DND-41 (cell line): Measurements from ENCODE around the gene PLEK2.

Experiments used
- ATAC-seq: fragments of 200-7000 bp; cut with Tn5 transposase; 3 replicates; pipeline ENCODE4 v1.9.1; 2021; ENCODE audit warnings: low read depth; ENCODE audit not compliant: insufficient read depth
- DNase-seq: peaks from one replicate; pipeline ENCODE4 v3.0.0-alpha.2; 2020
- H2AFZ ChIP-seq: 2 replicates; pipeline ENCODE4 v1.6.0; 2012; ENCODE audit warnings: low read depth, low read length
- H3K27ac ChIP-seq: 2 replicates; pipeline ENCODE4 v1.5.1; 2012; ENCODE audit warnings: low read length, inconsistent platforms
- H3K27me3 ChIP-seq: fragments of 200-600 bp; sonication (generic); 2 replicates; pipeline ENCODE4 v1.6.0; 2012; ENCODE audit warnings: low read length, mild to moderate bottlenecking, inconsistent platforms; ENCODE audit not compliant: insufficient read depth, poor library complexity
- H3K36me3 ChIP-seq: 2 replicates; pipeline ENCODE4 v1.5.1; 2012; ENCODE audit warnings: low read length, inconsistent platforms; ENCODE audit not compliant: insufficient read depth
- H3K4me1 ChIP-seq: 2 replicates; pipeline ENCODE4 v1.5.1; 2012; ENCODE audit warnings: mild to moderate bottlenecking, low read length; ENCODE audit not compliant: insufficient read depth
- H3K4me2 ChIP-seq: 2 replicates; pipeline ENCODE4 v1.6.0; 2012; ENCODE audit warnings: mild to moderate bottlenecking, moderate library complexity, low read length, inconsistent platforms; ENCODE audit not compliant: insufficient read depth
- H3K4me3 ChIP-seq, 2 experiments: fragments of 200-600 bp in 1 of 2; shearing (Covaris generic) in 1 of 2; 2 replicates each; pipeline ENCODE4 v1.5.1; 2012 to 2016; ENCODE audit warnings: inconsistent platforms in 2 of 2, low read length in 2 of 2, mild to moderate bottlenecking in 2 of 2, low read depth in 1 of 2, moderate library complexity in 1 of 2
- H3K79me2 ChIP-seq: 2 replicates; pipeline ENCODE4 v1.6.0; 2012; ENCODE audit warnings: low read length, inconsistent platforms; ENCODE audit not compliant: insufficient read depth
- H3K9ac ChIP-seq: 2 replicates; pipeline ENCODE4 v1.6.0; 2012; ENCODE audit warnings: low read depth, mild to moderate bottlenecking, inconsistent platforms, low read length, moderate library complexity
- H3K9me3 ChIP-seq: 2 replicates; pipeline ENCODE4 v1.5.1; 2012; ENCODE audit warnings: low read length, moderate library complexity, mild to moderate bottlenecking, inconsistent platforms; ENCODE audit not compliant: insufficient read depth, severe bottlenecking
- H4K20me1 ChIP-seq: 2 replicates; pipeline ENCODE4 v1.6.0; 2012; ENCODE audit warnings: low read length; ENCODE audit not compliant: insufficient read depth
- EZH2 ChIP-seq: IDR thresholded peaks from 3 replicates; pipeline ENCODE4 v1.6.1; 2012; ENCODE audit warnings: borderline replicate concordance, low read depth, mild to moderate bottlenecking, moderate library complexity, low read length, inconsistent platforms; ENCODE audit not compliant: severe bottlenecking
- TF ChIP-seq, protein P1 (sequence below): IDR thresholded peaks from 2 replicates; pipeline ENCODE4 v1.5.1; 2012; ENCODE audit warnings: borderline replicate concordance, low read length, moderate library complexity, mild to moderate bottlenecking; ENCODE audit not compliant: poor library complexity, severe bottlenecking; ENCODE audit errors: extremely low read depth

Gene PLEK2

DNA sequence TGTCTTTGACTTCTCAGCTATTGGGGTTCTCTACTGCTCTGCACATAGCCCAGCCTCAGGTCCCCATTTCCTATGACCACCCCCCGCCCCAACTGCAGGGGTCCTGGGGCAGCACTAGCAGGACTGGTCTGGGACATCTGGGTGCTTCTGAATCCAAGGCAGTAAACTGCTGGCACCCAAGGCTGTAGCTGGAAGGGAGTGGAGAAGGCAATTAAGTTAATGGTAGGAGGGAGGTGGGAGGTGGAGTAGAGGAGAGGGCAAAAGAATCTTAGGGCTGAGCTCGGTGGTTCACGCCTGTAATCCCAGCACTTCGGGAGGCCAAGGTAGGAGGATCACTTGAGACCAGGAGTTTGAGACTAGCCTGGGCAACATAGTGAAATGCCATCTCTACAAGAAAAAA, 11.5 kb downstream of the PLEK2 start:
- no peaks in the 10 kb centered on the region for H3K9me3 ChIP-seq
- DNase-seq: no peak
- no peaks in the 10 kb centered on the region for H3K27me3 ChIP-seq
- TF ChIP-seq EZH2: no peak
- TF ChIP-seq, protein P1, sequence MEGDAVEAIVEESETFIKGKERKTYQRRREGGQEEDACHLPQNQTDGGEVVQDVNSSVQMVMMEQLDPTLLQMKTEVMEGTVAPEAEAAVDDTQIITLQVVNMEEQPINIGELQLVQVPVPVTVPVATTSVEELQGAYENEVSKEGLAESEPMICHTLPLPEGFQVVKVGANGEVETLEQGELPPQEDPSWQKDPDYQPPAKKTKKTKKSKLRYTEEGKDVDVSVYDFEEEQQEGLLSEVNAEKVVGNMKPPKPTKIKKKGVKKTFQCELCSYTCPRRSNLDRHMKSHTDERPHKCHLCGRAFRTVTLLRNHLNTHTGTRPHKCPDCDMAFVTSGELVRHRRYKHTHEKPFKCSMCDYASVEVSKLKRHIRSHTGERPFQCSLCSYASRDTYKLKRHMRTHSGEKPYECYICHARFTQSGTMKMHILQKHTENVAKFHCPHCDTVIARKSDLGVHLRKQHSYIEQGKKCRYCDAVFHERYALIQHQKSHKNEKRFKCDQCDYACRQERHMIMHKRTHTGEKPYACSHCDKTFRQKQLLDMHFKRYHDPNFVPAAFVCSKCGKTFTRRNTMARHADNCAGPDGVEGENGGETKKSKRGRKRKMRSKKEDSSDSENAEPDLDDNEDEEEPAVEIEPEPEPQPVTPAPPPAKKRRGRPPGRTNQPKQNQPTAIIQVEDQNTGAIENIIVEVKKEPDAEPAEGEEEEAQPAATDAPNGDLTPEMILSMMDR: no peak
- no peaks in the 10 kb centered on the region for H4K20me1 ChIP-seq
- no peak overlapping the region for H3K9ac ChIP-seq
- H3K4me1 ChIP-seq: no peaks in the 10 kb centered on the region
- no peaks in the 10 kb centered on the region for H3K36me3 ChIP-seq
- no peak overlapping the region for H2AFZ ChIP-seq
- H3K4me3 ChIP-seq: no peak overlapping the region
- H3K27ac ChIP-seq: no peak overlapping the region
- no peak for ATAC-seq
- H3K4me2 ChIP-seq: no peak overlapping the region
- H3K79me2 ChIP-seq: no peaks in the 10 kb centered on the region

DNA sequence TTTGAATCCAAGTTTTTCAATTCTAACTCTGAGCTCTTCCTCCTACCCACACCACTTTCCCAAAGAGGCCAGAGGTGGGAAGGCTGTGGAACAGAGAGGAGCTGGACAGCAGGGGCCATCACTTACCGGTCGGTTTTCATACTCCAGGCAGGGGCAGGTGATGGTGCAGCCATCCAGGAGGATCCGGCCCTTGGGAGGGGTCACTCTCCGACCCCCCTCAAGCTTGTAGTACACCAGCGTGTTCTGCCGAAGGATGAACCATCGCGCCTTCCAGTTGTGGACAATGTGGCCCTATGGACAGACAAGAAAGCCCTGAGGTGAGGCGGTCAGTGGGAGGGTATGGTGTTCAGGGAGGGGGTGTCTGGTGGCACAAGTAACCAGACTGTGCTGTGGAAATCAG, 14.4 kb downstream of the PLEK2 start:
- no peaks in the 10 kb centered on the region for H3K9me3 ChIP-seq
- no peaks in the 10 kb centered on the region for H3K4me1 ChIP-seq
- H3K79me2 ChIP-seq: no peaks in the 10 kb centered on the region
- no peak overlapping the region for H2AFZ ChIP-seq
- ATAC-seq (no peak), DNase-seq (no peak)
- H3K4me3 ChIP-seq: no peak overlapping the region
- no peak for TF ChIP-seq EZH2
- TF ChIP-seq, protein P1: no peak
- H4K20me1 ChIP-seq: no peaks in the 10 kb centered on the region
- no peak overlapping the region for H3K27ac ChIP-seq
- H3K9ac ChIP-seq: no peak overlapping the region
- no peak overlapping the region for H3K4me2 ChIP-seq
- no peaks in the 10 kb centered on the region for H3K27me3 ChIP-seq
- H3K36me3 ChIP-seq: no peaks in the 10 kb centered on the region

DNA sequence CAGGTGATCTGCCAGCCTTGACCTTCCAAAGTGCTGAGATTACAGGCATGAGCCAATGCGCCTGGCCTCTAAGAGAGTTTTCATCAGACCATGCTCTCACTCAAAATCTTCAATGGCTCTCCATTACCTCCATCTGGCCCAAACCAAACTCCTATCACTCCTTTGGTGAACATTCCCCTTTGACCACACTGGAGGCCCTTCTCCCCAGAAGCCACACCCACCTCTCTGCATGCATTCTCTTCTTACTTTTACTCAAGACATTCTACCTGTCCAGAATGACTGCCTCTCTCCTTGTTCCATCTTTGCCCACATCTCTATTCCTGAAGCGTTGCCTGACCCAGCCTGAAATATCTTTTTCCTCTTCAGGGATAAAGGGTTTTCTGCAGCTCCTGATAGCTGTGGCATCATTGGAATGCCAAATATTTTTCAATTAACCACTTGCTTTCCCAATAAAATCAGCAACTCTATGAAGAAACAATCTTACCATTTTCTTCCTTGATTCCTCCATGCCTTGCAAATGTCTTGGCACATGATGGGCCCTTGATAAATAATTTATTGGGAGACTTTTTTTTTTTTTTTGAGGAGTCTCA, 15.5 kb downstream of the PLEK2 start:
- no peak overlapping the region for H2AFZ ChIP-seq
- DNase-seq: no peak
- ATAC-seq: no peak
- no peaks in the 10 kb centered on the region for H3K36me3 ChIP-seq
- H3K9ac ChIP-seq: no peak overlapping the region
- no peak overlapping the region for H3K4me3 ChIP-seq
- H3K4me2 ChIP-seq: no peak overlapping the region
- no peaks in the 10 kb centered on the region for H3K79me2 ChIP-seq
- no peaks in the 10 kb centered on the region for H3K4me1 ChIP-seq
- no peaks in the 10 kb centered on the region for H3K27me3 ChIP-seq
- no peak for TF ChIP-seq EZH2
- TF ChIP-seq, protein P1: no peak
- no peaks in the 10 kb centered on the region for H4K20me1 ChIP-seq
- H3K9me3 ChIP-seq: no peaks in the 10 kb centered on the region
- H3K27ac ChIP-seq: no peak overlapping the region

DNA sequence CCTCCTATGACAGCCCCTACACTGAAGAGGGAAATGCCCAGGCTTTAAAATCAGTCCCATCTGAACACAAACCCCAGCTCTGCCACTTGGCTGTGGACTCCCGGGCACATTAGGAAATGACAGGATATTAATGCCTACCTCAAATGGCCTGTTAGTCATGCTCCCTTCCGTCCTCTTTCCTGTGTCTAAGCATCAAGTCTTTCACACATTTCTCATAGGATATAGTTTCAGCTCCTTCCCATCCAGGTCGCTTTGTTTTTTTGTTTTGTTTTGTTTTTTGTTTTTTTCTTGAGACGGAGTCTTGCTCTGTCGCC, 16.1 kb downstream of the PLEK2 start:
- no peaks in the 10 kb centered on the region for H3K36me3 ChIP-seq
- no peak overlapping the region for H3K9ac ChIP-seq
- H3K27me3 ChIP-seq: no peaks in the 10 kb centered on the region
- H3K9me3 ChIP-seq: no peaks in the 10 kb centered on the region
- no peak overlapping the region for H3K4me2 ChIP-seq
- H2AFZ ChIP-seq: no peak overlapping the region
- H3K27ac ChIP-seq: no peak overlapping the region
- no peak for DNase-seq
- no peak overlapping the region for H3K4me3 ChIP-seq
- H3K79me2 ChIP-seq: no peaks in the 10 kb centered on the region
- H4K20me1 ChIP-seq: no peaks in the 10 kb centered on the region
- TF ChIP-seq, protein P1: no peak
- TF ChIP-seq EZH2: no peak
- no peak for ATAC-seq
- no peaks in the 10 kb centered on the region for H3K4me1 ChIP-seq
